Activated CD4-positive, alpha-beta T cell treated with anti-CD3 and anti-CD28 coated beads, Interleukin-2, Interleukin-6, amounts not matched to agents 100 ng/mL and 50 ng/mL, durations not matched to agents 16 hours and 8 hours (primary cell): Measurements from ENCODE around the gene HOMER1.

Experiments
- DNase-seq: peaks from one replicate; pipeline ENCODE4 v3.0.0-alpha.2; 2020

The HOMER1 gene, protein sequence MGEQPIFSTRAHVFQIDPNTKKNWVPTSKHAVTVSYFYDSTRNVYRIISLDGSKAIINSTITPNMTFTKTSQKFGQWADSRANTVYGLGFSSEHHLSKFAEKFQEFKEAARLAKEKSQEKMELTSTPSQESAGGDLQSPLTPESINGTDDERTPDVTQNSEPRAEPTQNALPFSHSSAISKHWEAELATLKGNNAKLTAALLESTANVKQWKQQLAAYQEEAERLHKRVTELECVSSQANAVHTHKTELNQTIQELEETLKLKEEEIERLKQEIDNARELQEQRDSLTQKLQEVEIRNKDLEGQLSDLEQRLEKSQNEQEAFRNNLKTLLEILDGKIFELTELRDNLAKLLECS

DNA sequence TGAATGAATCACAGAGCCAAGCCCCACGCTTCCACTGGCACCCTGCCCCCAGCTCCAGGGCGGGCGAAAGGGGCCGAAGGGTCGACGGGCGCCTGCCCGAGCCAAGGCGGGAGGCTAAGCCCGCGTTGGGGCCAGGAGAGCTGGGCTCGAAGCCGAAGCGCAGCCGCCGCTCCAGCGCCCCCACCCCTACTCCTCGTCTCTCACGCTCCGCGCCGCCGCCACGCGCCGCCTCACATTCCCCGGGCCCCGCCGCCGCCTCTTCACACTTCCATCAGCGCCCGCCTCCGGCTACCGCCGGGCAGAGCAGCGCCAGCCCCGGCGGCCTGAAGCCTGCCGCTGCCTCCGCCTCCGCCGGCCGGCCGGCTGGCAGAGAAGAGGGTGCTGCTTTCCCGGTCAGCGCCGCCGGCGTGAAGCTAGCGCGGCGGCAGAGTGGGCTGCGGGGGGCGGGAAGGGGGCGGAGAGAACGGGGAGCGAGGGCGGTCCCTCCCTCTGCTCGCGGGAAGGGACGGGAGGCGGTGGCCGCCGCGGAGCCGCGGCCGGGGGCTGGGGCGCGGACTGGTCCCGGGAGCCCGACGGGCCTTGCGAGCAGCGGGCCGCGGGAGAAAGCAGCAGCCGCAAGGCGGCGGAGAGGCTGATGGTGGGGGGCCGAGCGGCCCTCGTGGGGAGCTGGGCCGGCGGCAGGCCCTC lies at the start of gene HOMER1:
HOMER1 (minus strand) TSS at position 431 of the 687 bp plus-strand sequence. CDS start 1,360 bp downstream, outside the sequence.
- DNase-seq = peak; percentile 72

DNA sequence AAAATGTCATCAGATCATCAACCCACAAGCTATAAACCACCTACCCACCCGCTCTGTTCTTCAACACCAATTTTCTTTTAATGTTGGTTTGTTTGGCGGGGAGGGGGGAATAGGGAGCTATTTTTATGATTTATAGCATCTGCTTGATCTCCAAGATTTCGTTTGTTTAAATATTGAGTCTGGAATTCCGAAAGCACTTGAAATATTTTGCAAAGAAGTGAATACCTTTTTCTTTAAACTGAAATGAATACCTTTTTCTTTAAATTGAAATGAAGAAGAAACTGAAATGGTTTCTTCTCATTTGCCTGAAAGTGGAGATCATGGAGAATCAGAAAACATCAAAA lies 49.3 kb upstream of the HOMER1 start:
- DNase-seq = no peak

DNA sequence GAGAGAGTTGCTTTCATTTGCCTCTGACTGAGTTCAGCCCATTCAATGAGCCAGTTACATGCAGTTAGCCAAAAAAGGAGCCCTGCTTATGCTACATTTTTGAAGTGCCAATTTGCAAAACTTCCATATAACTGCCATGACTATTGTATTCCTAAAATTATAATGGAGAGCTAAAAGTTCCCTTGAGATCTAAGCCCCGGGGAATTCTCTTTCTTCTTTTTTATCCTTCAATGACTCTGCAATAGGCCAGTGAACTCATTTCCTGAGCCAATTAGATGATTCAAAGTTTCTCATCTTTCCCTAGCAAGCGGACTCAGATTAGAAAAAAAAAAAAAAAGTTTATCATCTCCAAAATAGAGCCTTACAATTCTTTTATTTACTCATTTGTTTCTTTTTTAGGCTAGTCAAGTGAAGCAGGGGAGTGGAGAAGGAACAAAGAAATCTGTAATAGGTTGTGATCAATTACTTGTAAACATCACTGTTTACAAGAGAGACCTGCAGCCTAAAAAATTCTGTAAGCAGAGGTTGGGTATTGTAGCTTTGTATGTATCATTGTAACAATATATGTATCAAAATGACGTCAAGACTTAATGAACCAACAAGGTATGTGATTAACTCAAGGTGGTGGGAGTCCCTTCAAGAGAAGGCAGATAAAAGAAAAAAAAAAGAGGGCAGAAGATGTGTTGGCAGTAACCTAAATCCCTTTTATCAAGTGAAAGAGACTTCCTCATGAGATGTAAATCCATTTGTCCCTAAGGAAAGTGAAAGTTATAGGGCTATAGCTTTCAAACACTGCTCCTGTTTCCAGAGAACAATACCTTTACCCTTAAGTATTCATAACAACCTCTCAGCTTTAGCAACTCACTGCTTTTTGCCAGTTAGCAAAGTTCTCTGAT lies 48.7 kb upstream of the HOMER1 start:
- no peak for DNase-seq

DNA sequence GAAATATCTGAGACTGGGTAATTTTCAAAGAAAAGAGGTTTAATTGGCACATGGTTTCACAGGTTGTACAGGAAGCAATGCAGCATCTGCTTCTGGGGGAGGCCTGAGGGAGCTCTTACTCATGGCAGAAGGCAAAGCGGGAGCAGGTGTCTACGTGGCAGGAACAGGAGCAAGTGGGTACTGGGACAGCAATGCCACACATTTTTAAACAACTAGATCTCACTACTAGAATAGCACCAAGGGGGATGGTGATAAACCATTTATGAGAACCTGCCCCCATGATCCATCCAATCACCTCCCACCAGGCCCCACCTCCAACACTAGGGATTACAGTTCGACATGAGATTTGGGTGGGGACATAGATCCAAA lies 47.6 kb upstream of the HOMER1 start:
- peak; percentile 40 for DNase-seq

DNA sequence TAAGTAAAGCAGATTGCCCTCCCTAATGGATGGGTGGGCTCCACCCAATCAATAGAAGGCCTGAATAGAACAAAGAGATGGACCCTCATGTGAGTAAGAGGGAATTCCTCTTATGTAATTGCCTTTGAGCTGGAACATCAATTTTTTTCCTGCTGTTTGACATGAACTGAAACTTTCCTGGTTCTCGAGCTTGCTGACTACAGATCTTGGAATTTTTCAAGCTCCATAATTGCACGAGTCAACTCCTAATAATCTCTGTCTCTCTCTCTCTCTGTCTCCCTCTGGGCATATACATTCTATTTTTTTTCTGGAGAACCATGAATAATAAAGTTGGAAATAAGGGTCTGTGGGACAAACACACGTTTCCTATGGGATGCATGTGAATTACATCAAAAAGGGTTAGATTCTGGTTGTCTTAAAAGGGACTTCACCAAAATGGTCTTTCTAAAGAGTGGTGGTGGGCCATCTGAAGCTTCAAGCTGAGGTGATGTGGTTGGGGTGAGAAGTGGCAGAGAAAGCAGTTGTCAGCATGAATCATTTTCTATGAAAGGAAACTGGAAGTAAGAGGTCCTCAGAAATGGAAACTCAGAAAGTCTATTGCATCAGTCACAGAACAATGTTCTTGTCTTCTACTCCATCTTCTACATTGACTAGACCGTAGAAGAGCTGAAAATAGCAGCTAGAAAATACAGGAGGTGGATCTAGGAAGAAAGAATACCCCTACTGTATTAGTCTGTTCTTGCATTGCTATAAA lies 47.0 kb upstream of the HOMER1 start:
- DNase-seq = peak; percentile 71

DNA sequence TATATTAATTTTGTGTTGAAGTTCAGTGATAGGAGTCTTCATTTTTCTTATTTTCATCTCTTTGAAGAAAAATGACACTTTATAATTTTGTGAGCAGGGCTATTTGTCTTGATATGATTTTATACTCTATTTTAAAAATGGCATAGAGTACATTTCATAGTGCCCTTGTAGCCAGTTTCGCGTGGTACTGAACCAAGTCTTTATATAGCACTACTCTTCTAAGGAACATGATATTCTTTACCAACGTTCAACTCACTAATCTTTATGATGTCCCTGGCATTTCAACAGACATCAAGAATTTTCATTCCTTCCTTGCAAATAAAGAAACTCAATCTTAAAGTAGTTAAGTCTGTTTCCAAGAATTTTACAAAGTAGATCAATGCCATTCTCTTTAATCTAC lies 41.5 kb upstream of the HOMER1 start:
- DNase-seq = no peak

DNA sequence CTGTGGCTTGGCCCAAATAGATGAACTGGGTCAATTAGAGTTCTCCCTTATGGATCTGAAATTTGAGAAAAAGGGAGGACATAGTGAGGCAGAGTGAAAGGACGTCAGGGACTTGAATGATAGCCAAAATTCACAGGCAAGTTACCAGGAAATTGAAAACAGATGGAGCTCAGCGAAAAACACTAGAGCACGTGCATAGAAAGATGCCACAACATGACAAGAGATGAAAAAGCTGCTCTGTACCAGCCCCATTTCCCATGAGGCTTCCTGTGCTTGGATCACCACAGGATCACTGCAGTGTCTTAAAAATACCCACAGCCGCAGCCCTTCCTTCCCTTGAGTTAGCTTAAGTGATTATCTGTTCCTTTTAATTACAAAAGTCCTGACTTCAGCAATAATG lies 39.0 kb upstream of the HOMER1 start:
- no peak for DNase-seq

DNA sequence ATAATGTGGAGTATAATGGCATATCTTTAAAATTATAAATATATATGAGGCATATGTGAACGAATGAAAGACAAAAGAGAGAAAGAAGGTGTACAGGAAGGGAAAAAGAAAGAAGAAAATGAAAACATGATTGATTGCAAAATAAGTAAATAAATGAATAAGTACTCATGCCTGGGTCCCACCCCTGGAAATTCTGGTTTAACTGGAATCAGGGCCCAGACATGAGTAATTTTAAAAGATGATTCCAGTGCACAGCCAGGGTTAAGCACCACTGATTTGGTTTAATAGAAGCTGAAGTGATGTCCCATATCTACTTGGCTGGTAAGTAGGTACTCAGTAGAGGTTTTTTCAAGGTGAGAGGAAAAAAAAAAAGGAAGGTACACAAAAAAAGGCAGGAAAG lies 34.0 kb upstream of the HOMER1 start:
- DNase-seq = no peak

DNA sequence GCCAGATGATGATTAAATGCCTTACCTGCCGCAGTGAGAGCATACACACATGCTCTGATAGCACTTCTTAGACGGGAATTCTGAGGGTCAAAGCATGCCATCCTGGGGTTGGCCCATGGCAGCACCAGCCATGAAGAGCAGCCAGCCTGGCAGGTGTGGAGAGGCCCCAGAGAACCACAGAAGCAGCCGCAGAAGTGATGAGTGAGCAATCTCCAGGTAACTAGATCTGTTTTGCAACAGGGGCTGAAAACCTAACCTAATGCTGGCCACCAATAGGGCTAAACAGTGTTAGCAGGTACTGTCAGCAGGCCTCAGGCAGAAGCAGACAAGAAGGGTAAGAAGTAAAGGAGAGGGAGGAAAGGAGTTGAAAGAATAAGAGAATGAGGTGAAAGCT lies 33.5 kb upstream of the HOMER1 start:
- no peak for DNase-seq

DNA sequence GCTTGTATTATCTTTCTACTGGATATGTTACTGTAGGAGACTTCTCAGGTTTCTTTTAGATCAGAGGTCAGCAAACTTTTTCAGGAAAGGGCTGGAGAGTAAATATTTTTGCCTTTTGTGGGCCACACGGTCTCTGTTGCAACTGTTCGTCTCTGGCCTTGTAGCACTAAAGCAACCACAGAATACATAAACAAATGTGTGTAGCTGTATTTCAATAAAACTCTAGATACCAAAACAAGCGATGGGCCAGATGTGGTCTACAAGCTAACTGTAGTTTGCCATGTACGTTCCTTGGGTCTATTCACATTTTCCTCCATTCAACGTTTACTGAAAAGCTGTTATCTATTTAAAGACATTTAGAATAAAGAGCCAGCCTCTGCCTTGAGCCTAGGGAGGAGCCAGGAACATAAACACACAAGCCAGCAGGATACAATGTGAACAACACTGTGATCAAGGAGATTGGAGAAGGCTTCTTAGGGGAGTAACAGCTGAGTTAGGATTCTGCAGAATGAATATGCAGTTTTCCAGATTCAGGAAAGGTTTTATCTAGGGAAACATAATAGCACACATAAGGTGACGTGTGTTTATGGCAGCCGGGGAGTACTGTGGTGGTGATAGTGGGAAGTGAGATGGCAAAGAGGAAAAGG lies 33.0 kb upstream of the HOMER1 start:
- no peak for DNase-seq

DNA sequence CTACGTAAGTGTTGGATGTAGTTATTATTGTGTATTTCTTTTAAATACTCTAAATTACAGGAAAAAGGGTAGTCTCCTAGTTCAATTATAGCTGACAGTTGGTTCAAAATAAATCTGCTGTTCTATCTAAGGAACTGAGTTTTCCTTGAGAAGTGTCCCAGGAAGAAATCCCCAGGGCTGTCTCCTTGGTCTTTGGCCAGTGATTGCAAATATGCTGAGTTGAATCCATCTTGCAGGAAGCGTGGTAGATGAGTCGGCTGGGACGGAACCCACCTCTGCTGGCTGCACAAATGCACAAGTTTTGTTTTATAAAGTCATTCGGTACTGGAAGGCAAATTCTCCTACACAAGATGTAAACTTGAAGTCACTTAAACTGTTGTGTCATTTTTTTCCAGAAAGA lies 30.2 kb upstream of the HOMER1 start:
- DNase-seq = no peak

DNA sequence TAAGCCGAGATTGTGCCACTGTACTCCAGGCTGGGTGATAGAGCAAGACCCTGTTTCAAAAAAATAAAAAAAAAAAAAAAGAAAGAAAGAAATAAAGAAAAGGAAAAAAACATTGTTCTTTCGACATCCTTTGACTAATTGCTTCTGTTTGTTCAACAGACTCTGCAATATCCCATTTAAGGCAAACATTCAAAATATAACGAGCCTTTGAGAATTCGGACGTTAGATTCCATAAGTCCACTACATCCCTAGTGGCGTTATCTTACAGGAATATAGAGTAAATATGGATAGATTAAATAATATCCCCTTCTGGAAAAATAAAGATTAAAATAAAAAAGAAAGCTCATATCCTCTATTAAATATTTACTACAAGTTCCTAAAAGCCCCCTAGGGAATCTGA lies 27.0 kb upstream of the HOMER1 start:
- no peak for DNase-seq

DNA sequence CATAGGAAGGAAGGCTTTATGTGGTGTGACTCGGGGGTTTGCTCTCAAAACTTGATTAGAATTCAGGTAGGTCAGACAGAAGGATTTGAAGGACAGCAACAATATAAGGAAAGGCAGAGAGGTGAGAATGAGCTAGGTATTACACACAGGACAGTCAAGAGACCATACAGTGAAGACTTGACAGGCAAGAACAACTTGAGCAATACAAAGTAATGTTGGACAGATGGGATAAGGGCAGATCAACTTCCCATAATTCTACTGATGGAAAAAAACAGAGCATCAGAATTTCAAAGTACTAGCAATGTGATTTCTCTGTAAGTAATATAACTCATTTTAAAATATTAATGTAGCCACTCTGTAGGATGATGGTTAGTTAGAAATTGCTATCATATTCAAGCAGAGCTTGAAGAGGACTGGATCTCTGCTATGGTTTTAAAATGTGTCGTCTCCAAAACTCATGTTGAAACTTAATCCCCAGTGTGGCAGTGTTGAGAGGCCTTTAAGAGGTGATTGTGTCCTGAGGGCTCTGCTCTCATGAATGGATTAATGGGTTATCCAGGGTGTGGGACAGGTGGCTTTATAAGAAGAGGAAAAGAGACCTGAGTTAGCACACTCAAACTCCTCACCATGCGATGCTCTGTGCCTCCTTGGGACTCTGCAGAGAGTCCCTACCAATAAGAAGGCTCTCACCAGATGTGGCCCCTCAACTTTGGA lies 22.4 kb upstream of the HOMER1 start:
- DNase-seq = no peak

DNA sequence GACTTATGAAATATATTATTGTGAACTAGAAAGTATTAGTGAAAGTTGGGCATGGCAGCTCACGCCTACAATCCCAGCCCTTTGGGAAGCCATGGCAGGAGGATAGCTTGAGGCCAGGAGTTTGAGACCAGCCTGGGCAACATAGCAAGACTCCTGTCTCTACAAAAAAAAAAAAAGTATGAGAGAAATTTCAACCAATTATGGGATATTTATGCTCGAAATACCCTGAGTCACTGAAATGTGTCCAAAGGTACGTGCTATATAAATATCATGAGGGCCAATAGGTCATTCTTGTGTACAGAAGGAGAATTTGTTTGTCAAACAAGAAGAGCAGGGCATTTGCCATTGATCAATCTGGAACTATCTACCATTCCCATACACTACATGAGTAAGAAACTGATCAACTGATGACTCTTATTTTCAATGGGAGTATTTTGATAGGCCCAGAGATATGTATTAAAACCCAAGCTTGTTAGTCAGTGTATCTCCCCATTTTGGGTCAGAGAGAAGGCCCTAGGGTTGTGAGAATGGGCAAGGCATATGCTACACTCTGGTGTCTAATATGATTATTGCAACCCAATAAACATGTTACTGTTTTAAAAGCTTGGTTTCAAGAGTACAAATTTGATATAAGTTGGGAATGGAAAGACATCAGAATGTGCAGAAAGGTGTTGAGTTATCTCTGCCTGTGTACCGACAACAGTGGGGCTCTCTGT lies 21.7 kb upstream of the HOMER1 start:
- no peak for DNase-seq

DNA sequence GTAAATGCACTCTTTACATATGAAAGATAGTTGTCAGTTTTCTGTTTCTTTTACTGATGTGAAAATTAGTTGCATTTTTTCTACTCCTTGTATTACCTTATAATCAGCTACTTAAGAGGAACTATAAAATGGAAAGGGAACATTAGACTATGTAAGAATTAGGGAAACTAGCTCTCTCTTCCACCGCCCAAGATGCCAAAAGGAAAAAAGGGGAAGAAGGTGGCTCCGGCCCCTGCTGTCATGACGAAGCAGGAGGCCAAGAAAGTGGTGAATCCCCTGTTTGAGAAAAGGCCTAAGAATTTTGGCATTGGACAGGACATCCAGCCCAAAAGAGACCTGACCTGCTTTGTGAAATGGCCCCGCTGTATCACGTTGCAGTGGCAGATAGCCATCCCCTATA lies 15.2 kb upstream of the HOMER1 start:
- DNase-seq = no peak

DNA sequence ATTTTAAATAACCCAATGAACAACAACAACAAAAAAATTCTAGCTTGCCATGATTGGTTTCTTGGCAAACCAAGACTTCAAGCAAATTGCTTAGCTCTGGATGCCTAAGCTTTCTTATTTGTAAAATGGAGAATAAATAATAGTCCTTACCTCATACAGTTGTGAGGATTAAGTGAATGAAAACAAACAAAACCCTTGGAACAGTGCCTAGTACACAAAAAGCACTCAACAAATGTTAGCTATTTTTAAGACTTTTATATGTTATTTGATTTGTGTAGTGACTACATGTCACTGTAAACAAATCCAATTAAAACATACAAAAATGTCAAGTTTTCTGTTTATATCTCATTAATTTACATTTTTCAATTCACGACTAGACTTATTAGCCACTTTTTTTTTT lies 13.5 kb upstream of the HOMER1 start:
- DNase-seq = no peak

DNA sequence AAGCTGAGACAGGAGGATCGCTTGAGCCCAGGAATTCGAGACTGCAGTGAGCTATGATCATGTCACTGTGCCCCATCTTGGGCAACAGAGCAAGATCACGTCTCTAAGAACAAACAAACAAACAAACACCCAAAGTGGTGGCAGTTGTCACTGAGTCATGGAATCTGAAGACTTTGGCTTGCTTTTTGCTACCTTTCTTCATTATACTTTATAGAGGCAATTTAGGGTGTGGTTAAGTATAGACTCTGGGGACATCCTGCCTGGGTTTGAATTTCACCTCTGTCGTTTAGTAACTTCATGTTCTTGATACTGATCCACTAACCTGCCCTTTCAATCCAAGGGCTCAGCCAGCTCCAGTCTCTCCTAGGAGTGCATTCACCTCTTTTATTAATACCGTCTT lies 13.0 kb upstream of the HOMER1 start:
- no peak for DNase-seq

DNA sequence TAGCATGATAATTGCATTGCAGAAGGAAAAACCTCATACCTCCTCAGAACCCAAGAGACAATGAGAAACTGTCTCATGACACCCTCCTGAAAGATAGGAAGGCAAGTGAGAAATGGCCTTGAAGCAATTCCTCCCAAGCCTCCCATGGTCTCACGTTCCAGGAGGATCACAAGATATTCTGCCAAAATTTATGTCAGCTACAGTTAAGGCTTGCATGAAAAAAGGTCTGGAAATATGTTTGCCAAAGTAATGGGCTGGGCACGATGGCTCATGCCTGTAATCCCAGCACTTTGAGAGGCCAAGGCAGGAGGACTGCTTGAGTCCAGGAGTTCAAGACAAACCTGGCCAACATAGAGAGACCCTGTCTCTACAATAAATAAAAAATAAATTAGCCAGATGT lies 12.6 kb upstream of the HOMER1 start:
- DNase-seq = no peak

DNA sequence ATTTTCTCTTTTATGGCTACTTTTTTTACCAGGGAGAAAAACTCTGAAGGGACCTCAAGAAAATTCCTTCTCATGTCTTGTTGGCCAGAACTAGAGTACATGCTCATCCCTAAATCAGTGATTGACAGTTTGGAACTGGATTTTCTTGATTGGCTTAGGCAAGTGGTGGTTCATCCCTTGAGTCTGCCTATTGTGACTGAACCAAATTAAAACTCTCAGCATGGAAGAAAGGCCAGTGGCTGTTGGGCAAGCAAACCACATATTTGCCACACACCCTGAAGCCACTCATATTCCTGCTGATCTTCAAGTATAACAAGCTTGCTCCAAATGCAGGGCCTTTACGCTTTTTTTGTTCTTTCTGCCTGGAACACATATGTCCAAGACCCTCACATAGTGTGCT lies 7.2 kb upstream of the HOMER1 start:
- DNase-seq = no peak

DNA sequence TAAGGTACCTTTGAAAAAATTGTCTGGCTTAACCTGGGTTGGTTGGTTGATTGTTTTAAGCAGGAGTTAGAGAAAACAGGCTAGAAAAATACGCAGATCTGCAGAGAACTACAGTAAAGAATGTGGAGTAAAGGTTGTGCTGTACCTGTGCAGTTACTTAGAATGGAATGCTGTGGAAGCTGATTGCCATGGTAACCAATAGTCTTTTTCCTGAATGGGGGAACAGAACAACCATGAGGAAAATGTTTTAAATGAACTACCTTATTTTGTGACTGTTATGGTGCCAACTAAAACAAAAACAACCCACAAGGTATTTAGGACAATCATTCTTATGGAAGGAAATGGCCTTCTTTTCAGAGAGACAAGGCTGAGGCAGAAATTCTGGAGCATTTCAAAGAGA lies 4.8 kb upstream of the HOMER1 start:
- no peak for DNase-seq

DNA sequence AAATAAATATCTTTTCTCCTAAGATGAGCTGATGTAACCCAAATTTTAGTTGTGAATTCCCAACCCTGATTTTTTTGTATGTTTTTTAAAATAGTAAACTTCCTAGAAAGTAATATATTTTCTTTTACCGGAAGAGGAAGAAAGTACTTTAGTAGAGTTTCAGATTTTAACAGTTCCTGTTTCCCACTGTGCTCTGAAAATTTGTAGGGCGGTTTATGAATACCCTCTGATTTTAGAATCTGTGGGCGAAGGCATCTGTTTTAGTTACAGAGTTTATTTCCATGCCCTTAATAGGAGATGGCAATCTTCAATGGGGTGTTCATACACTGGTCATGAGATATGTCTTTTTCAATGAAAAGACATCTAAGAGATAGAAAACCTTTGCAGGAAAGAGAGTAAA lies 3.7 kb upstream of the HOMER1 start:
- DNase-seq = no peak
